ENCODE results near the gene CRACR2A. TPM values are rescaled to one million over a fixed set of nuclear protein-coding genes. Genes with fewer than 3 reads are reported as not detected.

CRACR2A gene
- total and polyA plus RNA-seq, 2 of the 13 experiments (the other 11 are each of a cell fraction or from before 2014, with no cell fraction given), result 0.09 to 0.20 TPM

DNA sequence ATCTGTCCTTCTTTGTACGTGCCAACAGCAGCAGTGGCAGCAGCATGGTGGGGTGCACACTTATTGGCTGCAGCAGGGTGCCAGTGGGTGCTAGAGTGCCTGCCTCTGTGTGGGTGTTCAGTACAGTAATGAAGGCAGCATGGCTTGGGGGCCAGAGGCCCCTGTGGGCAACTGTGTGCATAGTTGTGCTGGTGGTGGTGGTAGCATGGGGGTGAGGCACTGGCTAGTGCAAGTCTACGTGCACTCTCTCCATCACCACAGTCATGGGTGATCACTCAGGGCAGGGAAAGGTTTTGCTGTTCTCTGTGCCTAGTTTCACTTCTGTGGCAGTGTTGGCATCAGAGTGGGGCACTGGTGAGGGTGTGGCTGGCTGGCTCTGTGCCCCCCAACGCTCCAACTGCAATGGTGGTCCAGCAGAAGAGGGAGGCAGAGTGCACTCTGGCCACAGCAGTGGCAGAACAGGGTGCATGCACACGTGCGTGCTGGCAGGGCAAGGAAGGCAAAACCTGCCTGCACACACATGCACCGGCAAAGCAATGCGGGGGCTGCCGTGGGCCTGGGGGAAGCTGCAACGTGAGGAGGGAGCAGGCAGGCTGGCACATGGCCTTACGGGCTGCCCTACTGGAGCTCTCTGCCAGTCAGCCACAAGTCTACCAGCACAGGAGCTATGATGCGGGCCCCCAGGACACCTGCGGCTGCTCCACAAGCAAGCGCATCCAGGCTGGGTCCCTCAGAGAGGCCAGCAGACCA, 60.1 kb downstream of the CRACR2A start:
- intact Hi-C loops (cut with micrococcal nuclease; ENCODE audit: unreplicated experiment) (loop anchor here (5.0 kb wide), 1 partner anchor 595 kb away; no protein-coding TSS in a partner anchor), in situ Hi-C loops (cut with HindIII; ENCODE audit: extremely low pct_ligation_motif_present, low pct_unique_long_range_greater_than_20kb) (no loop called here)
- H3K4me2 ChIP-seq (ENCODE audit: low read depth, low read length), result no peak overlapping the region
- no peaks in the 10 kb centered on the region for H3K79me2 ChIP-seq (ENCODE audit: insufficient read depth, low read length)
- no peaks in the 10 kb centered on the region for H3K36me3 ChIP-seq (replicated peaks in 1 of 2; ENCODE audit: control insufficient read depth in 1 of 2, insufficient read depth in 2 of 2, low read length in 2 of 2)
- DNase-seq (ENCODE audit: low spot score), result no peak
- ATAC-seq, result no peak
- H3K4me1 ChIP-seq (ENCODE audit: insufficient read depth, low read length), result no peaks in the 10 kb centered on the region
- FAIRE-seq, result no peak
- no peaks in the 10 kb centered on the region for H3K9me3 ChIP-seq (ENCODE audit: low read length)
- H3K4me3 ChIP-seq (replicated peaks in 1 of 3; ENCODE audit: insufficient read depth in 1 of 3, low read depth in 2 of 3, low read length in 3 of 3), result no peak overlapping the region
- CTCF ChIA-PET (ENCODE audit: low intra/inter-chr PET ratio, low total read pairs), result no interaction called here
- no peaks in the 10 kb centered on the region for H4K20me1 ChIP-seq (ENCODE audit: insufficient read depth, low read length)
- no TSS peak for BruUV-seq (replicated peaks)
- H3K27me3 ChIP-seq (ENCODE audit: control insufficient read depth in 1 of 2, insufficient read depth in 2 of 2, low read length in 2 of 2), result no peaks in the 10 kb centered on the region; a peak in 1 of 5 replicates
- no peak overlapping the region for H2AFZ ChIP-seq (ENCODE audit: low read length)
- no peak overlapping the region for H3K27ac ChIP-seq (ENCODE audit: extremely low read length, insufficient read depth, low read length)
- no peak overlapping the region for H3K9ac ChIP-seq (ENCODE audit: insufficient read depth, low read depth, low read length)
- POLR2A ChIA-PET, result no interaction called here
- 71% methylated on average over 2 of the region's 13 CpGs for WGBS (ENCODE audit: low lambda C conversion rate)
- no peak for TF ChIP-seq ZFX (CRISPR knock-in tag; IDR thresholded peaks at IDR 0.05; ENCODE audit: low read depth)
- no peak for TF ChIP-seq HNF4G (IDR thresholded peaks at IDR 0.05; ENCODE audit: borderline replicate concordance, low read depth, low read length)
- TF ChIP-seq HNF4G (CRISPR knock-in tag; IDR thresholded peaks at IDR 0.05; ENCODE audit: borderline replicate concordance, low read depth), result no peak
- TF ChIP-seq, protein P1, sequence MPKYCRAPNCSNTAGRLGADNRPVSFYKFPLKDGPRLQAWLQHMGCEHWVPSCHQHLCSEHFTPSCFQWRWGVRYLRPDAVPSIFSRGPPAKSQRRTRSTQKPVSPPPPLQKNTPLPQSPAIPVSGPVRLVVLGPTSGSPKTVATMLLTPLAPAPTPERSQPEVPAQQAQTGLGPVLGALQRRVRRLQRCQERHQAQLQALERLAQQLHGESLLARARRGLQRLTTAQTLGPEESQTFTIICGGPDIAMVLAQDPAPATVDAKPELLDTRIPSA (CRISPR knock-in tag; IDR thresholded peaks at IDR 0.05; ENCODE audit: borderline replicate concordance), result no peak
- TF ChIP-seq, protein P2, sequence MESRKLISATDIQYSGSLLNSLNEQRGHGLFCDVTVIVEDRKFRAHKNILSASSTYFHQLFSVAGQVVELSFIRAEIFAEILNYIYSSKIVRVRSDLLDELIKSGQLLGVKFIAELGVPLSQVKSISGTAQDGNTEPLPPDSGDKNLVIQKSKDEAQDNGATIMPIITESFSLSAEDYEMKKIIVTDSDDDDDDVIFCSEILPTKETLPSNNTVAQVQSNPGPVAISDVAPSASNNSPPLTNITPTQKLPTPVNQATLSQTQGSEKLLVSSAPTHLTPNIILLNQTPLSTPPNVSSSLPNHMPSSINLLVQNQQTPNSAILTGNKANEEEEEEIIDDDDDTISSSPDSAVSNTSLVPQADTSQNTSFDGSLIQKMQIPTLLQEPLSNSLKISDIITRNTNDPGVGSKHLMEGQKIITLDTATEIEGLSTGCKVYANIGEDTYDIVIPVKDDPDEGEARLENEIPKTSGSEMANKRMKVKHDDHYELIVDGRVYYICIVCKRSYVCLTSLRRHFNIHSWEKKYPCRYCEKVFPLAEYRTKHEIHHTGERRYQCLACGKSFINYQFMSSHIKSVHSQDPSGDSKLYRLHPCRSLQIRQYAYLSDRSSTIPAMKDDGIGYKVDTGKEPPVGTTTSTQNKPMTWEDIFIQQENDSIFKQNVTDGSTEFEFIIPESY (CRISPR knock-in tag; IDR thresholded peaks at IDR 0.05), result no peak
- no peak for TF ChIP-seq ZNF619 (CRISPR knock-in tag; IDR thresholded peaks at IDR 0.05)
- TF ChIP-seq ZNF431 (CRISPR knock-in tag; IDR thresholded peaks at IDR 0.05; ENCODE audit: borderline replicate concordance, low read depth), result no peak
- TF ChIP-seq, protein P3, sequence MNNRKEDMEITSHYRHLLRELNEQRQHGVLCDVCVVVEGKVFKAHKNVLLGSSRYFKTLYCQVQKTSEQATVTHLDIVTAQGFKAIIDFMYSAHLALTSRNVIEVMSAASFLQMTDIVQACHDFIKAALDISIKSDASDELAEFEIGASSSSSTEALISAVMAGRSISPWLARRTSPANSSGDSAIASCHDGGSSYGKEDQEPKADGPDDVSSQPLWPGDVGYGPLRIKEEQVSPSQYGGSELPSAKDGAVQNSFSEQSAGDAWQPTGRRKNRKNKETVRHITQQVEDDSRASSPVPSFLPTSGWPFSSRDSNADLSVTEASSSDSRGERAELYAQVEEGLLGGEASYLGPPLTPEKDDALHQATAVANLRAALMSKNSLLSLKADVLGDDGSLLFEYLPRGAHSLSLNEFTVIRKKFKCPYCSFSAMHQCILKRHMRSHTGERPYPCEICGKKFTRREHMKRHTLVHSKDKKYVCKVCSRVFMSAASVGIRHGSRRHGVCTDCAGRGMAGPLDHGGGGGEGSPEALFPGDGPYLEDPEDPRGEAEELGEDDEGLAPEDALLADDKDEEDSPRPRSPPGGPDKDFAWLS (CRISPR knock-in tag; IDR thresholded peaks at IDR 0.05; ENCODE audit: borderline replicate concordance), result no peak
- TF ChIP-seq PRMT3 (CRISPR knock-in tag; IDR thresholded peaks at IDR 0.05; ENCODE audit: borderline replicate concordance, low read depth), result no peak
- TF ChIP-seq, protein P4, sequence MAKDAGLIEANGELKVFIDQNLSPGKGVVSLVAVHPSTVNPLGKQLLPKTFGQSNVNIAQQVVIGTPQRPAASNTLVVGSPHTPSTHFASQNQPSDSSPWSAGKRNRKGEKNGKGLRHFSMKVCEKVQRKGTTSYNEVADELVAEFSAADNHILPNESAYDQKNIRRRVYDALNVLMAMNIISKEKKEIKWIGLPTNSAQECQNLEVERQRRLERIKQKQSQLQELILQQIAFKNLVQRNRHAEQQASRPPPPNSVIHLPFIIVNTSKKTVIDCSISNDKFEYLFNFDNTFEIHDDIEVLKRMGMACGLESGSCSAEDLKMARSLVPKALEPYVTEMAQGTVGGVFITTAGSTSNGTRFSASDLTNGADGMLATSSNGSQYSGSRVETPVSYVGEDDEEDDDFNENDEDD (CRISPR knock-in tag; IDR thresholded peaks at IDR 0.05; ENCODE audit: borderline replicate concordance), result no peak
- TF ChIP-seq ERF (CRISPR knock-in tag; IDR thresholded peaks at IDR 0.05), result no peak
- TF ChIP-seq ZNF678 (CRISPR knock-in tag; IDR thresholded peaks at IDR 0.05), result no peak
- TF ChIP-seq ELF1 (CRISPR knock-in tag; IDR thresholded peaks at IDR 0.05), result no peak
- TF ChIP-seq, protein P5, sequence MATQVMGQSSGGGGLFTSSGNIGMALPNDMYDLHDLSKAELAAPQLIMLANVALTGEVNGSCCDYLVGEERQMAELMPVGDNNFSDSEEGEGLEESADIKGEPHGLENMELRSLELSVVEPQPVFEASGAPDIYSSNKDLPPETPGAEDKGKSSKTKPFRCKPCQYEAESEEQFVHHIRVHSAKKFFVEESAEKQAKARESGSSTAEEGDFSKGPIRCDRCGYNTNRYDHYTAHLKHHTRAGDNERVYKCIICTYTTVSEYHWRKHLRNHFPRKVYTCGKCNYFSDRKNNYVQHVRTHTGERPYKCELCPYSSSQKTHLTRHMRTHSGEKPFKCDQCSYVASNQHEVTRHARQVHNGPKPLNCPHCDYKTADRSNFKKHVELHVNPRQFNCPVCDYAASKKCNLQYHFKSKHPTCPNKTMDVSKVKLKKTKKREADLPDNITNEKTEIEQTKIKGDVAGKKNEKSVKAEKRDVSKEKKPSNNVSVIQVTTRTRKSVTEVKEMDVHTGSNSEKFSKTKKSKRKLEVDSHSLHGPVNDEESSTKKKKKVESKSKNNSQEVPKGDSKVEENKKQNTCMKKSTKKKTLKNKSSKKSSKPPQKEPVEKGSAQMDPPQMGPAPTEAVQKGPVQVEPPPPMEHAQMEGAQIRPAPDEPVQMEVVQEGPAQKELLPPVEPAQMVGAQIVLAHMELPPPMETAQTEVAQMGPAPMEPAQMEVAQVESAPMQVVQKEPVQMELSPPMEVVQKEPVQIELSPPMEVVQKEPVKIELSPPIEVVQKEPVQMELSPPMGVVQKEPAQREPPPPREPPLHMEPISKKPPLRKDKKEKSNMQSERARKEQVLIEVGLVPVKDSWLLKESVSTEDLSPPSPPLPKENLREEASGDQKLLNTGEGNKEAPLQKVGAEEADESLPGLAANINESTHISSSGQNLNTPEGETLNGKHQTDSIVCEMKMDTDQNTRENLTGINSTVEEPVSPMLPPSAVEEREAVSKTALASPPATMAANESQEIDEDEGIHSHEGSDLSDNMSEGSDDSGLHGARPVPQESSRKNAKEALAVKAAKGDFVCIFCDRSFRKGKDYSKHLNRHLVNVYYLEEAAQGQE (IDR thresholded peaks at IDR 0.05; ENCODE audit: borderline replicate concordance in 1 of 2, low read depth in 1 of 2, low read length in 2 of 2), result no peak

Data from HepG2 (cell line).